ENCODE data around the gene RGN.
"Not testable (repeated sequence)": the region's sequence is repeated elsewhere in the genome, so short reads cannot be mapped to it uniquely, and the experiment has no call there.

Gene RGN

GRCh38 chrX:47080915-47081236 is 2.6 kb downstream of the RGN start:
- Histone ChIP-seq H3K4me1 (ENCODE audit: control insufficient read depth, insufficient read depth, low read length, unreplicated experiment) (no peaks in the 10 kb centered on the region), H3K4me3 (ENCODE audit: low read depth, low read length) (no peak overlapping the region), H3K79me2 (ENCODE audit: control insufficient read depth, insufficient read depth, low read length, unreplicated experiment) (no peaks in the 10 kb centered on the region), H3K27me3 (ENCODE audit: insufficient read depth, low read length) (no peaks in the 10 kb centered on the region), H3K27ac (ENCODE audit: low read depth, low read length) (no peak overlapping the region), H2AFZ (ENCODE audit: low read length, unreplicated experiment) (no peak overlapping the region), H3K36me3 (ENCODE audit: insufficient read depth, low read length) (no peaks in the 10 kb centered on the region)

GRCh38 chrX:47091149-47091775 is 13.0 kb downstream of the RGN start:
- no peaks in the 10 kb centered on the region for H3K36me3 ChIP-seq (ENCODE audit: insufficient read depth, low read length)
- H3K27ac ChIP-seq (ENCODE audit: low read depth, low read length), result no peak overlapping the region
- no peaks in the 10 kb centered on the region for H3K4me1 ChIP-seq (ENCODE audit: control insufficient read depth, insufficient read depth, low read length, unreplicated experiment)
- H2AFZ ChIP-seq (ENCODE audit: low read length, unreplicated experiment), result peak overlapping the region; percentile 25
- no peak overlapping the region for H3K4me3 ChIP-seq (ENCODE audit: low read depth, low read length)
- no peaks in the 10 kb centered on the region for H3K79me2 ChIP-seq (ENCODE audit: control insufficient read depth, insufficient read depth, low read length, unreplicated experiment)
- H3K27me3 ChIP-seq (ENCODE audit: insufficient read depth, low read length), result no peaks in the 10 kb centered on the region

GRCh38 chrX:47093248-47093647 is 15.0 kb downstream of the RGN start:
- Histone ChIP-seq H3K4me1 (ENCODE audit: control insufficient read depth, insufficient read depth, low read length, unreplicated experiment) (no peaks in the 10 kb centered on the region), H3K36me3 (ENCODE audit: insufficient read depth, low read length) (no peaks in the 10 kb centered on the region), H3K27ac (ENCODE audit: low read depth, low read length) (no peak overlapping the region), H3K4me3 (ENCODE audit: low read depth, low read length) (no peak overlapping the region), H3K79me2 (ENCODE audit: control insufficient read depth, insufficient read depth, low read length, unreplicated experiment) (no peaks in the 10 kb centered on the region), H3K27me3 (ENCODE audit: insufficient read depth, low read length) (no peaks in the 10 kb centered on the region), H2AFZ (ENCODE audit: low read length, unreplicated experiment) (no peak overlapping the region)

- H3K27ac ChIP-seq (ENCODE audit: low read depth, low read length), result no peak overlapping the region
- no peak overlapping the region for H3K4me3 ChIP-seq (ENCODE audit: low read depth, low read length)
- no peaks in the 10 kb centered on the region for H3K79me2 ChIP-seq (ENCODE audit: control insufficient read depth, insufficient read depth, low read length, unreplicated experiment)
- H3K4me1 ChIP-seq (ENCODE audit: control insufficient read depth, insufficient read depth, low read length, unreplicated experiment), result no peaks in the 10 kb centered on the region
- H2AFZ ChIP-seq (ENCODE audit: low read length, unreplicated experiment), result no peak overlapping the region
- H3K36me3 ChIP-seq (ENCODE audit: insufficient read depth, low read length), result no peaks in the 10 kb centered on the region
- H3K27me3 ChIP-seq (ENCODE audit: insufficient read depth, low read length), result no peaks in the 10 kb centered on the region
Observed at GRCh38 chrX:47093860-47094259, 15.6 kb downstream of the RGN start.

GRCh38 chrX:47097018-47097417 is 18.8 kb downstream of the RGN start:
- Histone ChIP-seq H2AFZ (ENCODE audit: low read length, unreplicated experiment) (no peak overlapping the region), H3K4me1 (ENCODE audit: control insufficient read depth, insufficient read depth, low read length, unreplicated experiment) (no peaks in the 10 kb centered on the region), H3K4me3 (ENCODE audit: low read depth, low read length) (no peak overlapping the region), H3K27me3 (ENCODE audit: insufficient read depth, low read length) (no peaks in the 10 kb centered on the region), H3K36me3 (ENCODE audit: insufficient read depth, low read length) (no peaks in the 10 kb centered on the region), H3K79me2 (ENCODE audit: control insufficient read depth, insufficient read depth, low read length, unreplicated experiment) (no peaks in the 10 kb centered on the region), H3K27ac (ENCODE audit: low read depth, low read length) (no peak overlapping the region)

- no peaks in the 10 kb centered on the region for H3K79me2 ChIP-seq (ENCODE audit: control insufficient read depth, insufficient read depth, low read length, unreplicated experiment)
- H3K27ac ChIP-seq (ENCODE audit: low read depth, low read length), result no peak overlapping the region
- no peak overlapping the region for H3K4me3 ChIP-seq (ENCODE audit: low read depth, low read length)
- no peaks in the 10 kb centered on the region for H3K4me1 ChIP-seq (ENCODE audit: control insufficient read depth, insufficient read depth, low read length, unreplicated experiment)
- no peaks in the 10 kb centered on the region for H3K27me3 ChIP-seq (ENCODE audit: insufficient read depth, low read length)
- no peaks in the 10 kb centered on the region for H3K36me3 ChIP-seq (ENCODE audit: insufficient read depth, low read length)
- no peak overlapping the region for H2AFZ ChIP-seq (ENCODE audit: low read length, unreplicated experiment)
Observed at GRCh38 chrX:47098338-47099094, 20.3 kb downstream of the RGN start.

- H3K79me2 ChIP-seq (ENCODE audit: control insufficient read depth, insufficient read depth, low read length, unreplicated experiment), result no peaks in the 10 kb centered on the region
- no peak overlapping the region for H3K27ac ChIP-seq (ENCODE audit: low read depth, low read length)
- H3K27me3 ChIP-seq (ENCODE audit: insufficient read depth, low read length), result no peaks in the 10 kb centered on the region
- no peaks in the 10 kb centered on the region for H3K36me3 ChIP-seq (ENCODE audit: insufficient read depth, low read length)
- no peak overlapping the region for H3K4me3 ChIP-seq (ENCODE audit: low read depth, low read length)
- H3K4me1 ChIP-seq (ENCODE audit: control insufficient read depth, insufficient read depth, low read length, unreplicated experiment), result no peaks in the 10 kb centered on the region
- no peak overlapping the region for H2AFZ ChIP-seq (ENCODE audit: low read length, unreplicated experiment)
Observed at GRCh38 chrX:47101206-47101605, 23.0 kb downstream of the RGN start.

GRCh38 chrX:47110936-47111615 is 32.8 kb downstream of the RGN start:
- H3K27ac ChIP-seq (ENCODE audit: low read depth, low read length); H3K36me3 ChIP-seq (ENCODE audit: insufficient read depth, low read length); H3K4me1 ChIP-seq (ENCODE audit: control insufficient read depth, insufficient read depth, low read length, unreplicated experiment); H2AFZ ChIP-seq (ENCODE audit: low read length, unreplicated experiment); H3K79me2 ChIP-seq (ENCODE audit: control insufficient read depth, insufficient read depth, low read length, unreplicated experiment); H3K4me3 ChIP-seq (ENCODE audit: low read depth, low read length); H3K27me3 ChIP-seq (ENCODE audit: insufficient read depth, low read length): not testable (repeated sequence)

GRCh38 chrX:47112316-47112954 is 34.2 kb downstream of the RGN start:
- H3K4me3 ChIP-seq (ENCODE audit: low read depth, low read length), result no peak overlapping the region
- no peak overlapping the region for H2AFZ ChIP-seq (ENCODE audit: low read length, unreplicated experiment)

GRCh38 chrX:47116551-47117110 is 38.4 kb downstream of the RGN start:
- not testable (repeated sequence) for H3K36me3 ChIP-seq (ENCODE audit: insufficient read depth, low read length); H3K27ac ChIP-seq (ENCODE audit: low read depth, low read length); H2AFZ ChIP-seq (ENCODE audit: low read length, unreplicated experiment)

More at GRCh38 chrX:47112316-47112954, 34.2 kb downstream of the RGN start:
- Histone ChIP-seq H3K4me1 (ENCODE audit: control insufficient read depth, insufficient read depth, low read length, unreplicated experiment) (no peaks in the 10 kb centered on the region), H3K36me3 (ENCODE audit: insufficient read depth, low read length) (no peaks in the 10 kb centered on the region), H3K27me3 (ENCODE audit: insufficient read depth, low read length) (no peaks in the 10 kb centered on the region), H3K79me2 (ENCODE audit: control insufficient read depth, insufficient read depth, low read length, unreplicated experiment) (no peaks in the 10 kb centered on the region), H3K27ac (ENCODE audit: low read depth, low read length) (no peak overlapping the region)

More at GRCh38 chrX:47116551-47117110, 38.4 kb downstream of the RGN start:
- not testable (repeated sequence) for H3K27me3 ChIP-seq (ENCODE audit: insufficient read depth, low read length); H3K4me1 ChIP-seq (ENCODE audit: control insufficient read depth, insufficient read depth, low read length, unreplicated experiment); H3K4me3 ChIP-seq (ENCODE audit: low read depth, low read length); H3K79me2 ChIP-seq (ENCODE audit: control insufficient read depth, insufficient read depth, low read length, unreplicated experiment)
